Measurements from ENCODE around the gene ELAVL2.

ELAVL2 gene

GRCh38 chr9:23826120-23826629, at the start of gene ELAVL2:
Gene ELAVL2, minus strand, starts transcription at chr9:23826240. Its CDS starts 64,006 bp downstream, at chr9:23762234.
- peak; percentile 98 for ATAC-seq

GRCh38 chr9:23858234-23858633, 32.2 kb upstream of the ELAVL2 start:
- TF ChIP-seq, protein P1, sequence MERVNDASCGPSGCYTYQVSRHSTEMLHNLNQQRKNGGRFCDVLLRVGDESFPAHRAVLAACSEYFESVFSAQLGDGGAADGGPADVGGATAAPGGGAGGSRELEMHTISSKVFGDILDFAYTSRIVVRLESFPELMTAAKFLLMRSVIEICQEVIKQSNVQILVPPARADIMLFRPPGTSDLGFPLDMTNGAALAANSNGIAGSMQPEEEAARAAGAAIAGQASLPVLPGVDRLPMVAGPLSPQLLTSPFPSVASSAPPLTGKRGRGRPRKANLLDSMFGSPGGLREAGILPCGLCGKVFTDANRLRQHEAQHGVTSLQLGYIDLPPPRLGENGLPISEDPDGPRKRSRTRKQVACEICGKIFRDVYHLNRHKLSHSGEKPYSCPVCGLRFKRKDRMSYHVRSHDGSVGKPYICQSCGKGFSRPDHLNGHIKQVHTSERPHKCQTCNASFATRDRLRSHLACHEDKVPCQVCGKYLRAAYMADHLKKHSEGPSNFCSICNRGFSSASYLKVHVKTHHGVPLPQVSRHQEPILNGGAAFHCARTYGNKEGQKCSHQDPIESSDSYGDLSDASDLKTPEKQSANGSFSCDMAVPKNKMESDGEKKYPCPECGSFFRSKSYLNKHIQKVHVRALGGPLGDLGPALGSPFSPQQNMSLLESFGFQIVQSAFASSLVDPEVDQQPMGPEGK (CRISPR knock-in tag; IDR thresholded peaks at IDR 0.05; ENCODE audit: borderline replicate concordance) = no peak
- no peak for TF ChIP-seq SNAI2 (CRISPR knock-in tag; IDR thresholded peaks at IDR 0.05)
- TF ChIP-seq ZNF8 (CRISPR knock-in tag; IDR thresholded peaks at IDR 0.05) = no peak
- TF ChIP-seq CSDC2 (CRISPR knock-in tag; IDR thresholded peaks at IDR 0.05) = no peak
- TF ChIP-seq GLIS3 (CRISPR knock-in tag; IDR thresholded peaks at IDR 0.05) = no peak
- no peak for TF ChIP-seq RARB (CRISPR knock-in tag; IDR thresholded peaks at IDR 0.05)
- TF ChIP-seq ESRRG (CRISPR knock-in tag; IDR thresholded peaks at IDR 0.05) = no peak

More at GRCh38 chr9:23826120-23826629, at the start of gene ELAVL2:
- TF ChIP-seq TCF4 (CRISPR knock-in tag; IDR thresholded peaks at IDR 0.05; ENCODE audit: borderline replicate concordance) (peak; percentile 48; the same call in 1 of the 2 replicates), OSR1 (CRISPR knock-in tag; IDR thresholded peaks at IDR 0.05) (no peak), ZNF565 (CRISPR knock-in tag; conservative IDR thresholded peaks at IDR 0.05; ENCODE audit: low read depth) (no peak), TOX (CRISPR knock-in tag; IDR thresholded peaks at IDR 0.05; ENCODE audit: borderline replicate concordance) (no peak), RARB (CRISPR knock-in tag; IDR thresholded peaks at IDR 0.05) (no peak), ZFP3 (CRISPR knock-in tag; IDR thresholded peaks at IDR 0.05) (0 out of 2 replicates have a peak, but pooled peaks have one; percentile 9), CSRNP3 (CRISPR knock-in tag; IDR thresholded peaks at IDR 0.05) (no peak), ZNF70 (CRISPR knock-in tag; IDR thresholded peaks at IDR 0.05) (no peak), TSHZ2 (CRISPR knock-in tag; IDR thresholded peaks at IDR 0.05) (peak; percentile 63; the same call in 1 of the 2 replicates), ZFP30 (CRISPR knock-in tag; IDR thresholded peaks at IDR 0.05) (no peak)

GRCh38 chr9:23855873-23856604, 30.0 kb upstream of the ELAVL2 start:
- no peak for ATAC-seq
- TF ChIP-seq ISL1 (CRISPR knock-in tag; IDR thresholded peaks at IDR 0.05) (no peak), ESRRG (CRISPR knock-in tag; IDR thresholded peaks at IDR 0.05) (no peak), PPARA (CRISPR knock-in tag; IDR thresholded peaks at IDR 0.05; ENCODE audit: borderline replicate concordance) (no peak), ZFP30 (CRISPR knock-in tag; IDR thresholded peaks at IDR 0.05) (no peak), ZNF8 (CRISPR knock-in tag; IDR thresholded peaks at IDR 0.05) (no peak), TOX (CRISPR knock-in tag; IDR thresholded peaks at IDR 0.05; ENCODE audit: borderline replicate concordance) (no peak), TSHZ2 (CRISPR knock-in tag; IDR thresholded peaks at IDR 0.05) (no peak), SNAI2 (CRISPR knock-in tag; IDR thresholded peaks at IDR 0.05) (no peak), ARNTL (CRISPR knock-in tag; IDR thresholded peaks at IDR 0.05; ENCODE audit: borderline replicate concordance, low read depth) (no peak), ZFP3 (CRISPR knock-in tag; IDR thresholded peaks at IDR 0.05) (no peak), ZNF70 (CRISPR knock-in tag; IDR thresholded peaks at IDR 0.05) (no peak), CSDC2 (CRISPR knock-in tag; IDR thresholded peaks at IDR 0.05) (no peak), ZNF565 (CRISPR knock-in tag; conservative IDR thresholded peaks at IDR 0.05; ENCODE audit: low read depth) (no peak), BACH2 (CRISPR knock-in tag; IDR thresholded peaks at IDR 0.05; ENCODE audit: borderline replicate concordance) (no peak)
- TF ChIP-seq, protein P2, sequence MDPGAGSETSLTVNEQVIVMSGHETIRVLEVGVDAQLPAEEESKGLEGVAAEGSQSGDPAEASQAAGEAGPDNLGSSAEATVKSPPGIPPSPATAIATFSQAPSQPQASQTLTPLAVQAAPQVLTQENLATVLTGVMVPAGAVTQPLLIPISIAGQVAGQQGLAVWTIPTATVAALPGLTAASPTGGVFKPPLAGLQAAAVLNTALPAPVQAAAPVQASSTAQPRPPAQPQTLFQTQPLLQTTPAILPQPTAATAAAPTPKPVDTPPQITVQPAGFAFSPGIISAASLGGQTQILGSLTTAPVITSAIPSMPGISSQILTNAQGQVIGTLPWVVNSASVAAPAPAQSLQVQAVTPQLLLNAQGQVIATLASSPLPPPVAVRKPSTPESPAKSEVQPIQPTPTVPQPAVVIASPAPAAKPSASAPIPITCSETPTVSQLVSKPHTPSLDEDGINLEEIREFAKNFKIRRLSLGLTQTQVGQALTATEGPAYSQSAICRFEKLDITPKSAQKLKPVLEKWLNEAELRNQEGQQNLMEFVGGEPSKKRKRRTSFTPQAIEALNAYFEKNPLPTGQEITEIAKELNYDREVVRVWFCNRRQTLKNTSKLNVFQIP (CRISPR knock-in tag; IDR thresholded peaks at IDR 0.05; ENCODE audit: borderline replicate concordance, low read depth) = no peak
- TF ChIP-seq, protein P1 (CRISPR knock-in tag; IDR thresholded peaks at IDR 0.05; ENCODE audit: borderline replicate concordance) = no peak
- TF ChIP-seq, protein P3, sequence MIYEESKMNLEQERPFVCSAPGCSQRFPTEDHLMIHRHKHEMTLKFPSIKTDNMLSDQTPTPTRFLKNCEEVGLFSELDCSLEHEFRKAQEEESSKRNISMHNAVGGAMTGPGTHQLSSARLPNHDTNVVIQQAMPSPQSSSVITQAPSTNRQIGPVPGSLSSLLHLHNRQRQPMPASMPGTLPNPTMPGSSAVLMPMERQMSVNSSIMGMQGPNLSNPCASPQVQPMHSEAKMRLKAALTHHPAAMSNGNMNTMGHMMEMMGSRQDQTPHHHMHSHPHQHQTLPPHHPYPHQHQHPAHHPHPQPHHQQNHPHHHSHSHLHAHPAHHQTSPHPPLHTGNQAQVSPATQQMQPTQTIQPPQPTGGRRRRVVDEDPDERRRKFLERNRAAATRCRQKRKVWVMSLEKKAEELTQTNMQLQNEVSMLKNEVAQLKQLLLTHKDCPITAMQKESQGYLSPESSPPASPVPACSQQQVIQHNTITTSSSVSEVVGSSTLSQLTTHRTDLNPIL (CRISPR knock-in tag; IDR thresholded peaks at IDR 0.05; ENCODE audit: low read depth) = no peak

More at GRCh38 chr9:23858234-23858633, 32.2 kb upstream of the ELAVL2 start:
- ATAC-seq = no peak
